Ovary (tissue), 3 donors: ENCODE measurements around the gene SLC9A3.

Source experiments
- EP300 ChIP-seq: sonication (generic); formaldehyde crosslinking; IDR thresholded peaks from one replicate; pipeline ENCODE4 v1.6.1; 2017; ENCODE audit warnings: antibody characterized with exemption
- TF ChIP-seq, protein P1 (sequence below), 3 donors: fragments of 450-650 bp in 2 of 3; fragments of 200-600 bp in 1 of 3; IDR thresholded peaks; one replicate each; pipeline versions ENCODE4 v1.5.1 to v1.8.0; 2016 to 2022; ENCODE audit warnings: antibody characterized with exemption in 3 of 3, mild to moderate bottlenecking in 1 of 3
- donor health status: DM: no; HTN: no; CAD: no.

GRCh38 chr5:423626-424261 lies 100.5 kb downstream of the SLC9A3 start:
- TF ChIP-seq, protein P1, sequence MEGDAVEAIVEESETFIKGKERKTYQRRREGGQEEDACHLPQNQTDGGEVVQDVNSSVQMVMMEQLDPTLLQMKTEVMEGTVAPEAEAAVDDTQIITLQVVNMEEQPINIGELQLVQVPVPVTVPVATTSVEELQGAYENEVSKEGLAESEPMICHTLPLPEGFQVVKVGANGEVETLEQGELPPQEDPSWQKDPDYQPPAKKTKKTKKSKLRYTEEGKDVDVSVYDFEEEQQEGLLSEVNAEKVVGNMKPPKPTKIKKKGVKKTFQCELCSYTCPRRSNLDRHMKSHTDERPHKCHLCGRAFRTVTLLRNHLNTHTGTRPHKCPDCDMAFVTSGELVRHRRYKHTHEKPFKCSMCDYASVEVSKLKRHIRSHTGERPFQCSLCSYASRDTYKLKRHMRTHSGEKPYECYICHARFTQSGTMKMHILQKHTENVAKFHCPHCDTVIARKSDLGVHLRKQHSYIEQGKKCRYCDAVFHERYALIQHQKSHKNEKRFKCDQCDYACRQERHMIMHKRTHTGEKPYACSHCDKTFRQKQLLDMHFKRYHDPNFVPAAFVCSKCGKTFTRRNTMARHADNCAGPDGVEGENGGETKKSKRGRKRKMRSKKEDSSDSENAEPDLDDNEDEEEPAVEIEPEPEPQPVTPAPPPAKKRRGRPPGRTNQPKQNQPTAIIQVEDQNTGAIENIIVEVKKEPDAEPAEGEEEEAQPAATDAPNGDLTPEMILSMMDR (IDR thresholded peaks at IDR 0.05) = no peak
- TF ChIP-seq EP300 = no peak
